Astrocyte (in vitro differentiated cells and primary cell): ENCODE data around the gene CCDC197. TPM values are rescaled to one million over a fixed set of nuclear protein-coding genes. Genes with fewer than 3 reads are reported as not detected.

Experiments used
- DNase-seq: peaks from one replicate; pipeline ENCODE4 v3.0.0-alpha.2; 2010; ENCODE audit warnings: low read depth
- FAIRE-seq: peaks from 2 replicates; lab custom pipeline; 2011; peaks lifted over from hg19 to GRCh38; lab: Jason Lieb, UNC
- H2AFZ ChIP-seq: 2 replicates; pipeline ENCODE4 v1.6.0; 2012; ENCODE audit warnings: low read depth, low read length, inconsistent platforms
- H3K27ac ChIP-seq: 2 replicates; pipeline ENCODE4 v1.5.1; 2011; ENCODE audit warnings: low read depth, low read length, inconsistent platforms
- H3K27me3 ChIP-seq: 2 replicates; pipeline ENCODE4 v1.6.0; 2011; ENCODE audit warnings: low read length, inconsistent platforms; ENCODE audit not compliant: insufficient read depth
- H3K36me3 ChIP-seq: 2 replicates; pipeline ENCODE4 v1.5.1; 2011; ENCODE audit warnings: low read length, inconsistent platforms; ENCODE audit not compliant: insufficient read depth
- H3K4me1 ChIP-seq: 2 replicates; pipeline ENCODE4 v1.5.1; 2011; ENCODE audit warnings: low read length, inconsistent platforms; ENCODE audit not compliant: insufficient read depth
- H3K4me2 ChIP-seq: 2 replicates; pipeline ENCODE4 v1.6.0; 2012; ENCODE audit warnings: low read length, inconsistent platforms
- H3K4me3 ChIP-seq: 2 replicates; pipeline ENCODE4 v1.5.1; 2011; ENCODE audit warnings: low read depth, mild to moderate bottlenecking, low read length, inconsistent platforms; ENCODE audit not compliant: insufficient read depth
- H3K79me2 ChIP-seq: 2 replicates; pipeline ENCODE4 v1.6.0; 2012; ENCODE audit warnings: mild to moderate bottlenecking, low read length, inconsistent platforms; ENCODE audit not compliant: insufficient read depth
- H3K9ac ChIP-seq: 2 replicates; pipeline ENCODE4 v1.6.0; 2012; ENCODE audit warnings: mild to moderate bottlenecking, low read length, inconsistent platforms
- H3K9me3 ChIP-seq: 2 replicates; pipeline ENCODE4 v1.5.1; 2012; ENCODE audit warnings: low read depth, mild to moderate bottlenecking, low read length, inconsistent platforms; ENCODE audit not compliant: insufficient read depth
- H4K20me1 ChIP-seq: 2 replicates; pipeline ENCODE4 v1.6.0; 2012; ENCODE audit warnings: low read length, inconsistent platforms; ENCODE audit not compliant: insufficient read depth
- H3K27ac Mint-ChIP-seq: one replicate; pipeline ENCODE4 v1.8.0; 2021; ENCODE audit warnings: mild to moderate bottlenecking, mixed read lengths; ENCODE audit not compliant: unreplicated experiment
- H3K27me3 Mint-ChIP-seq: one replicate; pipeline ENCODE4 v1.8.0; 2021; ENCODE audit warnings: low read depth, mixed read lengths; ENCODE audit not compliant: unreplicated experiment
- H3K36me3 Mint-ChIP-seq: one replicate; pipeline ENCODE4 v1.8.0; 2021; ENCODE audit warnings: low read depth, mixed read lengths; ENCODE audit not compliant: unreplicated experiment
- H3K4me1 Mint-ChIP-seq: one replicate; pipeline ENCODE4 v1.8.0; 2021; ENCODE audit warnings: low read depth, mixed read lengths; ENCODE audit not compliant: unreplicated experiment
- H3K4me3 Mint-ChIP-seq: one replicate; pipeline ENCODE4 v1.8.0; 2021; ENCODE audit warnings: mild to moderate bottlenecking, moderate library complexity, mixed read lengths; ENCODE audit not compliant: unreplicated experiment
- H3K9me3 Mint-ChIP-seq: one replicate; pipeline ENCODE4 v1.8.0; 2021; ENCODE audit warnings: mild to moderate bottlenecking, mixed read lengths; ENCODE audit not compliant: unreplicated experiment
- EZH2 ChIP-seq: IDR thresholded peaks from 2 replicates; pipeline ENCODE4 v1.6.1; 2012; ENCODE audit warnings: mild to moderate bottlenecking, low read length, inconsistent platforms; ENCODE audit not compliant: insufficient read depth
- total RNA-seq: library from RNA; stranded (reverse); gene quantifications from 2 replicates; pipeline ENCODE4 v1.2.1, GENCODE V29; 2021
- TF ChIP-seq, protein P1 (sequence below): IDR thresholded peaks from 2 replicates; pipeline ENCODE4 v1.5.1; 2011; ENCODE audit warnings: low read depth, mild to moderate bottlenecking, inconsistent platforms, low read length, moderate library complexity; ENCODE audit not compliant: insufficient read depth

The CCDC197 gene
- total RNA-seq, 1 donor from 2014 or later, result not detected

DNA sequence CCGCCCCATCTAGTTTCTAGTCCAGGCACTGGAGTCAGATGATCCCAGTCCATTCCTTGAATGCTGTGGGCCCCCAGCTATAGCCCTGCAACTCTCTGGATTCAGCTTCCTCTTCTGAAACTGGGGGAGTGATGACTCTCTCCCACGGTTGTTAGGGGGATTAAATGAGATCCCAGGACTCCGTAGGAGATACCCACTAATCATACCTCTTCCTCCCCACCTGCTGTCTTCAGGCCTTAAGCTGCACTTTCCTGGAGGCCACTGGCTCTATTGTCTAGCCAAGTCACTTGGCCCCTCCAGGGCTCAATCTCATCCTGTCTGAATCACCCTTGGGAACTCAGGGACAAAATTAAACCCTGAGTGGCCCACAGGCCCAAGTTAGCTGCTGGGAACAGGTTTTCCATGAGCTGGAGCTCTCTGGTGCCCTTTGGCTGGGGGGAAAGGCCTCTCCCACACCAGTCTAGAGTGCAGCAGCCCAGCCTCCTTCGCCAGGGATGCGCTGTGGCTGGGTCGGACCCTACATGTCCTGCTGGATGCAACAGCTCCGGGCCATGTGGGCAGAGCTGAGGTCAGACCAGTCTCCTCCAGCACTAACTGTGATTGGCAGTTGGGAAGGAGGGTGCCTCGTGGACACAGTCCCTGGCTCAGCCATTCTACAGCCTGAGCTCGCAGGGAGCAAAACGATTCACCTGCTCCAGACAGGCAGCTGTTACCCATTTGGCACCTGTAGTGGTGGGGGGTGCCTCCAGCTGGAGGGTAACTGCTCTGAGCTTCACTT lies 14.7 kb upstream of the CCDC197 start:
- DNase-seq, result no peak
- no peak for FAIRE-seq
- Histone ChIP-seq H3K4me1 (peaks cover 26% of the 10 kb centered on the region), H3K9me3 (no peaks in the 10 kb centered on the region), H3K9ac (no peak overlapping the region), H3K4me3 (no peak overlapping the region), H3K27ac (no peak overlapping the region), H3K79me2 (no peaks in the 10 kb centered on the region), H3K27me3 (peaks cover 3% of the 10 kb centered on the region), H3K36me3 (no peaks in the 10 kb centered on the region), H3K4me2 (no peak overlapping the region), H2AFZ (no peak overlapping the region), H4K20me1 (no peaks in the 10 kb centered on the region)
- TF ChIP-seq, protein P1, sequence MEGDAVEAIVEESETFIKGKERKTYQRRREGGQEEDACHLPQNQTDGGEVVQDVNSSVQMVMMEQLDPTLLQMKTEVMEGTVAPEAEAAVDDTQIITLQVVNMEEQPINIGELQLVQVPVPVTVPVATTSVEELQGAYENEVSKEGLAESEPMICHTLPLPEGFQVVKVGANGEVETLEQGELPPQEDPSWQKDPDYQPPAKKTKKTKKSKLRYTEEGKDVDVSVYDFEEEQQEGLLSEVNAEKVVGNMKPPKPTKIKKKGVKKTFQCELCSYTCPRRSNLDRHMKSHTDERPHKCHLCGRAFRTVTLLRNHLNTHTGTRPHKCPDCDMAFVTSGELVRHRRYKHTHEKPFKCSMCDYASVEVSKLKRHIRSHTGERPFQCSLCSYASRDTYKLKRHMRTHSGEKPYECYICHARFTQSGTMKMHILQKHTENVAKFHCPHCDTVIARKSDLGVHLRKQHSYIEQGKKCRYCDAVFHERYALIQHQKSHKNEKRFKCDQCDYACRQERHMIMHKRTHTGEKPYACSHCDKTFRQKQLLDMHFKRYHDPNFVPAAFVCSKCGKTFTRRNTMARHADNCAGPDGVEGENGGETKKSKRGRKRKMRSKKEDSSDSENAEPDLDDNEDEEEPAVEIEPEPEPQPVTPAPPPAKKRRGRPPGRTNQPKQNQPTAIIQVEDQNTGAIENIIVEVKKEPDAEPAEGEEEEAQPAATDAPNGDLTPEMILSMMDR, result no peak
- no peak for TF ChIP-seq EZH2
- Mint-ChIP-seq H3K27ac (no peak overlapping the region), H3K27me3 (peaks cover 34% of the 10 kb centered on the region), H3K36me3 (no peaks in the 10 kb centered on the region), H3K4me1 (peaks cover 17% of the 10 kb centered on the region), H3K9me3 (no peaks in the 10 kb centered on the region), H3K4me3 (no peak overlapping the region)

DNA sequence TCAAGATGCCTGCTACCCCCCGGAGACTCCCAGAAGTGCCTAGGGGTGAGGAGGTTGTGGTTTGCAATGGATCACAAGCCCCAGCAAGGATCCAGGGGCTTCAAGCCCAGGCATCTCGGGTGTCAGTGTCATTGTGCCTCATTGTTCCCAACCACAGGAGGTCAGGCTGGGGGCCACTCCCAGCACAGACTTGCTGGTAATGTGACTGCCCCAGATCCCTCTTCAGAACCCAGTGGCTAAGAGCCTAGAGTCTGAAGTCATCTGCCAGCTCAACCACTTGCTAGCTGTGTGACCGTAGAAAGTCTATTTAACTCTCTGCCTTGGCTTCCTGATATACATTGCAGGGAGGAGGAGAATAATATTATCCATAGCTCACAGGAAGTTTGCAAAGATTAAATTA lies 13.0 kb upstream of the CCDC197 start:
- no peaks in the 10 kb centered on the region for H3K79me2 ChIP-seq
- H2AFZ ChIP-seq, result no peak overlapping the region
- H3K9me3 ChIP-seq, result no peaks in the 10 kb centered on the region
- Mint-ChIP-seq H3K4me3 (no peak overlapping the region), H3K27me3 (peaks cover 26% of the 10 kb centered on the region), H3K36me3 (no peaks in the 10 kb centered on the region), H3K9me3 (no peaks in the 10 kb centered on the region), H3K4me1 (peaks cover 17% of the 10 kb centered on the region), H3K27ac (no peak overlapping the region)
- no peak for TF ChIP-seq EZH2
- TF ChIP-seq, protein P1, result no peak
- no peak overlapping the region for H3K4me3 ChIP-seq
- H3K4me2 ChIP-seq, result no peak overlapping the region
- no peak overlapping the region for H3K27ac ChIP-seq
- H3K36me3 ChIP-seq, result no peaks in the 10 kb centered on the region
- H3K27me3 ChIP-seq, result peaks cover 3% of the 10 kb centered on the region
- H4K20me1 ChIP-seq, result no peaks in the 10 kb centered on the region
- peak; percentile 52 for DNase-seq
- peaks cover 26% of the 10 kb centered on the region for H3K4me1 ChIP-seq
- peak; percentile 32 for FAIRE-seq
- no peak overlapping the region for H3K9ac ChIP-seq

DNA sequence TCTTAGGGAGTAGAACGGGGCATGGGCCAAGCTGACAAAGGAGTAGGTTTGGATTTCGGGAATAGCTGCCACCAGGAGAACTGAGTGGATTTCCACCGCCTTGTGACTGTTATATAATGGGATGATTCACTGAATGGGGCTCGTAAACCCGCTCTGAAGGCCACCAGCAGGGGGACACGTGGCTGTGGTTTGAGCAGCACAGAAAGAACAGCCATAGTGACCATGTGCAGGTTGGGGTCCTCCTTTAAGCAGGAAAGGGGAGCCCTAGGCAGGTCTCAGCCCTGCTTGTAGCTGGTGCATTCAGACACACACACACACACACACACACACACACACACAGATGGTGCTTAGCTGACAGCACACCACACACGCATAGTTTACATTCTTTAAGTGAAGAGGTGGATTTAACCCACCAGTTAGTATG lies 12.1 kb upstream of the CCDC197 start:
- H3K79me2 ChIP-seq, result no peaks in the 10 kb centered on the region
- Mint-ChIP-seq H3K4me3 (peak overlapping the region; percentile 28), H3K36me3 (no peaks in the 10 kb centered on the region), H3K27ac (peak overlapping the region; percentile 10), H3K27me3 (peaks cover 34% of the 10 kb centered on the region), H3K9me3 (peaks cover 3% of the 10 kb centered on the region), H3K4me1 (peaks cover 17% of the 10 kb centered on the region)
- H3K36me3 ChIP-seq, result no peaks in the 10 kb centered on the region
- H3K9ac ChIP-seq, result no peak overlapping the region
- H3K9me3 ChIP-seq, result no peaks in the 10 kb centered on the region
- H2AFZ ChIP-seq, result no peak overlapping the region
- no peaks in the 10 kb centered on the region for H4K20me1 ChIP-seq
- H3K4me3 ChIP-seq, result no peak overlapping the region
- H3K4me2 ChIP-seq, result peak overlapping the region; percentile 68
- H3K27ac ChIP-seq, result no peak overlapping the region
- peaks cover 26% of the 10 kb centered on the region for H3K4me1 ChIP-seq
- FAIRE-seq (no peak), DNase-seq (peak; percentile 96)
- TF ChIP-seq, protein P1, result peak; percentile 55
- TF ChIP-seq EZH2, result no peak
- H3K27me3 ChIP-seq, result peaks cover 3% of the 10 kb centered on the region
